ENCODE measurements around the gene PIGC.

DNA sequence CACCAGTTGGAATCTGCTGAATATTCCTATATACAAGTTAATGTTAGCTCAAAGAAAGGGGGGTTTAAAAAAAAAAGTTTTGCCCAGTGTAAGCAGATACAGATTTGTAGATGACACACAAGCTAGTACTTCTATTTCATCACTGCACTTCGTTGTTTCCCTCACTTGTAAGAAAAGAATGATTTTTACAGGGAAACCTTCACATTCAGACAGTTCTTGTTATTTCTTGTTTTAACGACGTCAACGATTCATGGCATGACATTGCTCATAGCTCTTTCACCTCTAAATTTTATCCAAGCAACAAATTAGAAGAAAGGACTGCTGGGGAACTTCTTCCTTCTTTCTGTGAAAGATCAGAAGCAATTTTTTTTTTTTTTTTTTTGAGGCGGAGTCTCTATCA is 49.1 kb downstream of the PIGC start:
- TF ChIP-seq, protein P1, sequence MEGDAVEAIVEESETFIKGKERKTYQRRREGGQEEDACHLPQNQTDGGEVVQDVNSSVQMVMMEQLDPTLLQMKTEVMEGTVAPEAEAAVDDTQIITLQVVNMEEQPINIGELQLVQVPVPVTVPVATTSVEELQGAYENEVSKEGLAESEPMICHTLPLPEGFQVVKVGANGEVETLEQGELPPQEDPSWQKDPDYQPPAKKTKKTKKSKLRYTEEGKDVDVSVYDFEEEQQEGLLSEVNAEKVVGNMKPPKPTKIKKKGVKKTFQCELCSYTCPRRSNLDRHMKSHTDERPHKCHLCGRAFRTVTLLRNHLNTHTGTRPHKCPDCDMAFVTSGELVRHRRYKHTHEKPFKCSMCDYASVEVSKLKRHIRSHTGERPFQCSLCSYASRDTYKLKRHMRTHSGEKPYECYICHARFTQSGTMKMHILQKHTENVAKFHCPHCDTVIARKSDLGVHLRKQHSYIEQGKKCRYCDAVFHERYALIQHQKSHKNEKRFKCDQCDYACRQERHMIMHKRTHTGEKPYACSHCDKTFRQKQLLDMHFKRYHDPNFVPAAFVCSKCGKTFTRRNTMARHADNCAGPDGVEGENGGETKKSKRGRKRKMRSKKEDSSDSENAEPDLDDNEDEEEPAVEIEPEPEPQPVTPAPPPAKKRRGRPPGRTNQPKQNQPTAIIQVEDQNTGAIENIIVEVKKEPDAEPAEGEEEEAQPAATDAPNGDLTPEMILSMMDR (IDR thresholded peaks at IDR 0.05) = no peak
- TF ChIP-seq POLR2A (IDR thresholded peaks at IDR 0.05) = no peak
